Smooth muscle cell (in vitro differentiated cells): ENCODE measurements around the gene RAB3B. TPM values are rescaled to one million over a fixed set of nuclear protein-coding genes. Genes with fewer than 3 reads are reported as not detected.

Source experiments
- DNase-seq: peaks from one replicate; lab custom pipeline; 2025; ENCODE audit not compliant: unreplicated experiment; lab: John Stamatoyannopoulos, UW
- H2AFZ ChIP-seq: fragments of 200-600 bp; sonication (generic); 2 replicates; pipeline ENCODE4 v1.6.0; 2016; ENCODE audit warnings: antibody characterized with exemption, low read depth, mild to moderate bottlenecking
- H3F3A ChIP-seq: fragments of 200-600 bp; sonication (generic); 2 replicates; pipeline ENCODE4 v1.6.0; 2017; ENCODE audit warnings: antibody characterized with exemption, low read depth
- H3K27ac ChIP-seq: fragments of 200-600 bp; sonication (generic); 2 replicates; pipeline ENCODE4 v1.5.1; 2016; ENCODE audit warnings: low read depth, mild to moderate bottlenecking
- H3K27me3 ChIP-seq: fragments of 200-600 bp; sonication (generic); 2 replicates; pipeline ENCODE4 v1.6.1; 2016; ENCODE audit warnings: low read depth, mild to moderate bottlenecking
- H3K36me3 ChIP-seq: fragments of 200-600 bp; sonication (generic); 2 replicates; pipeline ENCODE4 v1.5.1; 2016; ENCODE audit warnings: low read depth
- H3K4me1 ChIP-seq: fragments of 200-600 bp; sonication (generic); 2 replicates; pipeline ENCODE4 v1.5.1; 2016; ENCODE audit warnings: low read depth
- H3K4me2 ChIP-seq: fragments of 200-600 bp; sonication (generic); 2 replicates; pipeline ENCODE4 v1.6.0; 2016; ENCODE audit warnings: mild to moderate bottlenecking
- H3K4me3 ChIP-seq: fragments of 200-600 bp; sonication (generic); 2 replicates; pipeline ENCODE4 v1.5.1; 2016; ENCODE audit warnings: mild to moderate bottlenecking
- H3K79me2 ChIP-seq: fragments of 200-600 bp; sonication (generic); 2 replicates; pipeline ENCODE4 v1.6.0; 2016; ENCODE audit warnings: low read depth, mild to moderate bottlenecking
- H3K9ac ChIP-seq: fragments of 200-600 bp; sonication (generic); 2 replicates; pipeline ENCODE4 v1.6.0; 2016; ENCODE audit warnings: low read depth
- H3K9me3 ChIP-seq: fragments of 200-600 bp; sonication (generic); replicated peaks from 2 replicates; pipeline ENCODE4 v1.5.1; 2016; ENCODE audit warnings: low read depth
- H4K20me1 ChIP-seq: fragments of 200-600 bp; sonication (generic); 2 replicates; pipeline ENCODE4 v1.6.0; 2016; ENCODE audit warnings: low read depth
- CTCF ChIP-seq: fragments of 200-600 bp; sonication (generic); IDR thresholded peaks from 2 replicates; pipeline ENCODE4 v1.5.1; 2017; ENCODE audit warnings: borderline replicate concordance, mild to moderate bottlenecking, antibody characterized with exemption; ENCODE audit not compliant: insufficient read depth, poor library complexity, severe bottlenecking
- WGBS: methylation state at CpG from one replicate; pipeline ENCODE4 v1.1.7; 2016; ENCODE audit warnings: low lambda C conversion rate; 5-methylcytosine and 5-hydroxymethylcytosine counted together
- polyA plus RNA-seq: library from polyadenylated mRNA; unstranded; fragments of >200 nt; fragmentation: Nextera tagmentation; extraction: Ambion mirVana; gene quantifications from 2 replicates; pipeline ENCODE4 v1.2.1, GENCODE V29; 2016
- total RNA-seq: library from RNA; depleted of rRNA; stranded (reverse); fragments of >200 nt; gene quantifications from 2 replicates; pipeline ENCODE4 v1.2.3, GENCODE V29; 2014

Gene RAB3B
- total and polyA plus RNA-seq, 2 experiments from 2014 or later: 3.5 to 9.3 TPM

GRCh38 chr1:51962486-51963356 is 27.8 kb downstream of the RAB3B start:
- H3K4me1 ChIP-seq: peaks cover 4% of the 10 kb centered on the region
- no peaks in the 10 kb centered on the region for H4K20me1 ChIP-seq
- H3K9ac ChIP-seq: no peak overlapping the region
- H3F3A ChIP-seq: no peaks in the 10 kb centered on the region
- H3K27me3 ChIP-seq: no peaks in the 10 kb centered on the region
- H3K79me2 ChIP-seq: no peaks in the 10 kb centered on the region
- TF ChIP-seq CTCF: no peak
- no peak overlapping the region for H3K4me2 ChIP-seq
- H3K9me3 ChIP-seq: no peaks in the 10 kb centered on the region
- H3K36me3 ChIP-seq: no peaks in the 10 kb centered on the region
- H3K4me3 ChIP-seq: no peak overlapping the region
- DNase-seq: no peak
- H3K27ac ChIP-seq: no peak overlapping the region
- H2AFZ ChIP-seq: no peak overlapping the region
- WGBS: 76% methylated on average over 4 of the region's 4 CpGs

- H3K4me1 ChIP-seq: peaks cover 11% of the 10 kb centered on the region
- WGBS: 93% methylated on average over 2 of the region's 2 CpGs
- no peak overlapping the region for H2AFZ ChIP-seq
- H3F3A ChIP-seq: no peaks in the 10 kb centered on the region
- no peaks in the 10 kb centered on the region for H3K27me3 ChIP-seq
- no peak overlapping the region for H3K4me2 ChIP-seq
- H3K36me3 ChIP-seq: no peaks in the 10 kb centered on the region
- H3K4me3 ChIP-seq: no peak overlapping the region
- H3K9me3 ChIP-seq: no peaks in the 10 kb centered on the region
- no peak for DNase-seq
- H3K9ac ChIP-seq: no peak overlapping the region
- no peaks in the 10 kb centered on the region for H3K79me2 ChIP-seq
- TF ChIP-seq CTCF: no peak
- no peaks in the 10 kb centered on the region for H4K20me1 ChIP-seq
- no peak overlapping the region for H3K27ac ChIP-seq
Measured at GRCh38 chr1:51961954-51962353, 28.5 kb downstream of the RAB3B start.

- no peak overlapping the region for H3K4me2 ChIP-seq
- no peak overlapping the region for H3K9ac ChIP-seq
- no peak overlapping the region for H2AFZ ChIP-seq
- no peaks in the 10 kb centered on the region for H3K27me3 ChIP-seq
- WGBS: 77% methylated on average over 2 of the region's 2 CpGs
- no peaks in the 10 kb centered on the region for H3K79me2 ChIP-seq
- no peaks in the 10 kb centered on the region for H3F3A ChIP-seq
- no peak overlapping the region for H3K27ac ChIP-seq
- no peak overlapping the region for H3K4me3 ChIP-seq
- no peak for DNase-seq
- H3K36me3 ChIP-seq: no peaks in the 10 kb centered on the region
- H4K20me1 ChIP-seq: no peaks in the 10 kb centered on the region
- H3K4me1 ChIP-seq: peaks cover 17% of the 10 kb centered on the region
- H3K9me3 ChIP-seq: no peaks in the 10 kb centered on the region
- no peak for TF ChIP-seq CTCF
Measured at GRCh38 chr1:51961231-51961630, 29.3 kb downstream of the RAB3B start.

GRCh38 chr1:51960262-51960661 is 30.2 kb downstream of the RAB3B start:
- Histone ChIP-seq H3K4me2 (no peak overlapping the region), H3K9me3 (no peaks in the 10 kb centered on the region), H3K27me3 (no peaks in the 10 kb centered on the region), H3K36me3 (no peaks in the 10 kb centered on the region), H4K20me1 (no peaks in the 10 kb centered on the region), H3K4me3 (no peak overlapping the region), H3F3A (no peaks in the 10 kb centered on the region), H3K4me1 (peaks cover 22% of the 10 kb centered on the region), H2AFZ (no peak overlapping the region), H3K27ac (no peak overlapping the region), H3K9ac (no peak overlapping the region), H3K79me2 (no peaks in the 10 kb centered on the region)
- no peak for TF ChIP-seq CTCF
- 77% methylated on average over 3 of the region's 3 CpGs for WGBS
- DNase-seq: no peak
